GM18505 (cell line): ENCODE measurements around the gene NR3C1.

Experiments used
- ATAC-seq: cut with Tn5 transposase; IDR thresholded peaks from one replicate; pipeline ENCODE4 v1.9.1; 2021; ENCODE audit not compliant: unreplicated experiment
- POLR2A ChIP-seq: IDR thresholded peaks from 4 replicates; pipeline ENCODE4 v1.6.1; 2011; ENCODE audit warnings: borderline replicate concordance; ENCODE audit not compliant: insufficient read depth, insufficient read length; ENCODE audit errors: extremely low read depth

Gene NR3C1

GRCh38 chr5:143284521-143284920 lies 119.0 kb downstream of the NR3C1 start:
- no peak for ATAC-seq
- no peak for TF ChIP-seq POLR2A

- no peak for TF ChIP-seq POLR2A
- no peak for ATAC-seq
Measured at GRCh38 chr5:143284002-143284401, 119.5 kb downstream of the NR3C1 start.

- ATAC-seq: no peak
- TF ChIP-seq POLR2A: no peak
Measured at GRCh38 chr5:143281226-143281625, 122.3 kb downstream of the NR3C1 start.

- no peak for TF ChIP-seq POLR2A
- no peak for ATAC-seq
Measured at GRCh38 chr5:143279698-143280097, 123.8 kb downstream of the NR3C1 start.

GRCh38 chr5:143277536-143277935 lies 126.0 kb downstream of the NR3C1 start:
- no peak for ATAC-seq
- no peak for TF ChIP-seq POLR2A

- no peak for TF ChIP-seq POLR2A
- ATAC-seq: no peak
Measured at GRCh38 chr5:143275512-143276363, 127.7 kb downstream of the NR3C1 start.

- TF ChIP-seq POLR2A: no peak
- no peak for ATAC-seq
Measured at GRCh38 chr5:143274952-143275351, 128.5 kb downstream of the NR3C1 start.

- no peak for ATAC-seq
- no peak for TF ChIP-seq POLR2A
Measured at GRCh38 chr5:143271431-143271830, 132.1 kb downstream of the NR3C1 start.

GRCh38 chr5:143268388-143268787 lies 135.1 kb downstream of the NR3C1 start:
- TF ChIP-seq POLR2A: no peak
- no peak for ATAC-seq

GRCh38 chr5:143267186-143267585 lies 136.3 kb downstream of the NR3C1 start:
- no peak for ATAC-seq
- TF ChIP-seq POLR2A: no peak

GRCh38 chr5:143265995-143266394 lies 137.5 kb downstream of the NR3C1 start:
- TF ChIP-seq POLR2A: no peak
- ATAC-seq: no peak

GRCh38 chr5:143263272-143263810 lies 140.1 kb downstream of the NR3C1 start:
- no peak for ATAC-seq
- no peak for TF ChIP-seq POLR2A

- ATAC-seq: peak; percentile 62
- TF ChIP-seq POLR2A: no peak
Measured at GRCh38 chr5:143262393-143263174, 140.9 kb downstream of the NR3C1 start.

- no peak for ATAC-seq
- TF ChIP-seq POLR2A: no peak
Measured at GRCh38 chr5:143261748-143262392, 141.6 kb downstream of the NR3C1 start.

- no peak for TF ChIP-seq POLR2A
- no peak for ATAC-seq
Measured at GRCh38 chr5:143259254-143259605, 144.3 kb downstream of the NR3C1 start.
